C4-2B (cell line): ENCODE data around the gene ABHD15.

Experiments used
- H3K27ac ChIP-seq: fragments of 450-650 bp; 2 replicates; pipeline ENCODE4 v1.5.1; 2017
- ZFX ChIP-seq: fragments of 450-650 bp; IDR thresholded peaks from 2 replicates; pipeline ENCODE4 v1.6.1; 2017
- TF ChIP-seq, protein P1 (sequence below): fragments of 450-650 bp; conservative IDR thresholded peaks from 2 replicates; pipeline ENCODE4 v1.5.1; 2017; ENCODE audit warnings: mild to moderate bottlenecking

ABHD15 gene

GRCh38 chr17:29514792-29515191 is 52.0 kb downstream of the ABHD15 start:
- TF ChIP-seq ZFX: no peak
- TF ChIP-seq, protein P1, sequence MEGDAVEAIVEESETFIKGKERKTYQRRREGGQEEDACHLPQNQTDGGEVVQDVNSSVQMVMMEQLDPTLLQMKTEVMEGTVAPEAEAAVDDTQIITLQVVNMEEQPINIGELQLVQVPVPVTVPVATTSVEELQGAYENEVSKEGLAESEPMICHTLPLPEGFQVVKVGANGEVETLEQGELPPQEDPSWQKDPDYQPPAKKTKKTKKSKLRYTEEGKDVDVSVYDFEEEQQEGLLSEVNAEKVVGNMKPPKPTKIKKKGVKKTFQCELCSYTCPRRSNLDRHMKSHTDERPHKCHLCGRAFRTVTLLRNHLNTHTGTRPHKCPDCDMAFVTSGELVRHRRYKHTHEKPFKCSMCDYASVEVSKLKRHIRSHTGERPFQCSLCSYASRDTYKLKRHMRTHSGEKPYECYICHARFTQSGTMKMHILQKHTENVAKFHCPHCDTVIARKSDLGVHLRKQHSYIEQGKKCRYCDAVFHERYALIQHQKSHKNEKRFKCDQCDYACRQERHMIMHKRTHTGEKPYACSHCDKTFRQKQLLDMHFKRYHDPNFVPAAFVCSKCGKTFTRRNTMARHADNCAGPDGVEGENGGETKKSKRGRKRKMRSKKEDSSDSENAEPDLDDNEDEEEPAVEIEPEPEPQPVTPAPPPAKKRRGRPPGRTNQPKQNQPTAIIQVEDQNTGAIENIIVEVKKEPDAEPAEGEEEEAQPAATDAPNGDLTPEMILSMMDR: no peak
- H3K27ac ChIP-seq: no peak overlapping the region

DNA sequence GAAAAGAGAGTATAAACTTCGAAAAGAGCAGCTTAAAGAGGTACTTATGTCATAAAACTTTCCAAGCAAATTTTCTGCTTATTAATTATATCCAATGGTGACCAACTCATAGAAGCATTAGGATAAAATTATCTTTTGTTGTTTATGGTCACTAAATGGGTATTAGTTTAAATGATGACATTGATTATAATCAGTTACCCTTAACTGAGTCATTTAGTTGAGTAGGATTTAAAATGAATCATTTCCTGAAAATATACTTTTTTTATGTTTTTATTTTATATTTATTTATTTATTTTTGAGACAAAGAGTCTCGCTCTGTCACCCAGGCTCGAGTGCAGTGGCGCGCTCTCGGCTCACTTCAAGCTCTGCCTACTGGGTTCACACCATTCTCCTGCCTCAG is 55.9 kb downstream of the ABHD15 start:
- TF ChIP-seq, protein P1: no peak
- no peak for TF ChIP-seq ZFX
- no peak overlapping the region for H3K27ac ChIP-seq
